Erythroblast (primary cell): ENCODE results near the gene WWC1.

Experiments used
- GATA1 ChIP-seq: IDR thresholded peaks from 2 replicates; pipeline ENCODE4 v1.6.1; 2011; ENCODE audit warnings: low read depth, mild to moderate bottlenecking, control low read depth, low read length, moderate library complexity
- POLR2A ChIP-seq: IDR thresholded peaks from 2 replicates; pipeline ENCODE4 v1.6.1; 2011; ENCODE audit warnings: mild to moderate bottlenecking, low read length

- no peak for TF ChIP-seq POLR2A
- no peak for TF ChIP-seq GATA1
Observed at GRCh38 chr5:168471785-168472184, 180.3 kb downstream of the WWC1 start.
